ENCODE results near the gene COL28A1. TPM values are rescaled to one million over a fixed set of nuclear protein-coding genes. Genes with fewer than 3 reads are reported as not detected.

The COL28A1 gene
- total RNA-seq, 1 donor from 2014 or later = 1.1 TPM

DNA sequence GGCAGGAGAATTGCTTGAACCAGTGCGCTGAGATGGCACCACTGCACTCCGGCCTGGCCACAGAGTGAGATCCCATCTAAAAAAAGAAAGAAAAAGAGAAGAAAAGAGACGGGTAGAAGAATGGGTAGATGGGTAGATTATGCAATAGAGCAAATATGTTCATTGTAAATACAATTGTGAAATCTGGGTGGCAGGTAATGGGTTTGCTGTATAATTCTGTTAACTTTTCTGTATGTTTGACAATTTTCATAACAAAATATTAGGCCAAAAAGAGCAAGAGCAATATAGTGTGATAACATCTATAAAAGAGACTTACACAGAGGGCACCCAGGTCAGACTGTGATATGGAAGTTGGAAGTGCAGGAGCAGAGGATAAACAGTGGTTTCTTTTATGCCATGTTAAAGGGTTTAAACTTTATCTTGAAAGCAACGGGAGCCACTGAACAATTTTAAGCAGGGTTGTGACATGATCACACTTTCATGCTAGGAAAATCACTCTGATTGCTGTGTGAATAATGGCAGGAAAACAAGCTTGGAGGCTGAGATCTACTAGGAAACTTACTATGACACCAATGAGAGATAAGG lies 6.7 kb upstream of the COL28A1 start:
- TF ChIP-seq, protein P1, sequence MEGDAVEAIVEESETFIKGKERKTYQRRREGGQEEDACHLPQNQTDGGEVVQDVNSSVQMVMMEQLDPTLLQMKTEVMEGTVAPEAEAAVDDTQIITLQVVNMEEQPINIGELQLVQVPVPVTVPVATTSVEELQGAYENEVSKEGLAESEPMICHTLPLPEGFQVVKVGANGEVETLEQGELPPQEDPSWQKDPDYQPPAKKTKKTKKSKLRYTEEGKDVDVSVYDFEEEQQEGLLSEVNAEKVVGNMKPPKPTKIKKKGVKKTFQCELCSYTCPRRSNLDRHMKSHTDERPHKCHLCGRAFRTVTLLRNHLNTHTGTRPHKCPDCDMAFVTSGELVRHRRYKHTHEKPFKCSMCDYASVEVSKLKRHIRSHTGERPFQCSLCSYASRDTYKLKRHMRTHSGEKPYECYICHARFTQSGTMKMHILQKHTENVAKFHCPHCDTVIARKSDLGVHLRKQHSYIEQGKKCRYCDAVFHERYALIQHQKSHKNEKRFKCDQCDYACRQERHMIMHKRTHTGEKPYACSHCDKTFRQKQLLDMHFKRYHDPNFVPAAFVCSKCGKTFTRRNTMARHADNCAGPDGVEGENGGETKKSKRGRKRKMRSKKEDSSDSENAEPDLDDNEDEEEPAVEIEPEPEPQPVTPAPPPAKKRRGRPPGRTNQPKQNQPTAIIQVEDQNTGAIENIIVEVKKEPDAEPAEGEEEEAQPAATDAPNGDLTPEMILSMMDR (IDR thresholded peaks at IDR 0.05) = no peak
- Mint-ChIP-seq H3K9me3 (ENCODE audit: unreplicated experiment) (no peaks in the 10 kb centered on the region), H3K27ac (ENCODE audit: unreplicated experiment) (no peak overlapping the region), H3K36me3 (ENCODE audit: unreplicated experiment) (no peaks in the 10 kb centered on the region), H3K4me1 (ENCODE audit: unreplicated experiment) (no peaks in the 10 kb centered on the region), H3K4me3 (ENCODE audit: unreplicated experiment) (no peak overlapping the region), H3K27me3 (ENCODE audit: unreplicated experiment) (no peaks in the 10 kb centered on the region)
- no peak for DNase-seq (ENCODE audit: extremely low spot score, unreplicated experiment)

DNA sequence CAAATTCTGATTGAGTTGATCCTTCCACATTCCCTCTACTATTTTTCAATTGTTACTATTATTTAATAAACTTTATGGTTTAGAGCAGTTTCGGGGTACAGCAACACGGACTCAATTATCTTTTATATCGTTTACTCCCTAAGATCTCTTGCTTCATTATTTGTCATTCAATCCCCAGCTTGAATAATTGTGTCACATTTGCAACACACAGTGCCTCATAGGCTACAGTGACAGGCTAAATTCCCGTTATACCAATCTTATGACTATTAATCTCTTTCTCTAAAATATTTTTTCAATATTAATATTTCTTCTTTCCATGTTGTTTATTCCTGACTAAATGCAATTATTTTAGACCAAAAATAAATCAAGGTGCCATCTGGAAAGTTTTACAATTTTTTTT lies 4.0 kb upstream of the COL28A1 start:
- no peaks in the 10 kb centered on the region for H3K36me3 Mint-ChIP-seq (ENCODE audit: unreplicated experiment)
- no peak overlapping the region for H3K27ac Mint-ChIP-seq (ENCODE audit: unreplicated experiment)
- TF ChIP-seq, protein P1 (IDR thresholded peaks at IDR 0.05) = no peak
- peaks cover 5% of the 10 kb centered on the region for H3K4me1 Mint-ChIP-seq (ENCODE audit: unreplicated experiment)
- H3K9me3 Mint-ChIP-seq (ENCODE audit: unreplicated experiment) = no peaks in the 10 kb centered on the region
- no peak for DNase-seq (ENCODE audit: extremely low spot score, unreplicated experiment)
- H3K4me3 Mint-ChIP-seq (ENCODE audit: unreplicated experiment) = no peak overlapping the region
- no peaks in the 10 kb centered on the region for H3K27me3 Mint-ChIP-seq (ENCODE audit: unreplicated experiment)

DNA sequence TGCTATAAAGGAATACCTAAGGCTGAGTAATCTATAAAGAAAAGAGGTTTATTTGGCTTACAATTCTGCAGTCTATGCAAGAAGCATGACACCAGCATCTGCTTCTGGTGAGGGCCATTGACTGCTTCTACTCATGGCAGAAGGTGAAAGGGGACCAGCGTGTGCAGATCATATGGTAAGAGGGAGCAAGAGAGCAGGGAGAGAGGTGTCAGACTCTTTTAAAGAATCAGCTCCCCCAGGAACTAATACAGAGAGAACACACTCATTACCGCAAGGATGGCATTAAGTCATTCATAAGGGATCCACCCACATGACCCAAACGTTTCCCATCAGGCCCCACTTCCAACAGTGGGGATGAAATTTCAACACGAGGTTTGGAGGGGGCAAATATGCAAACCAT lies 3.5 kb upstream of the COL28A1 start:
- H3K4me3 Mint-ChIP-seq (ENCODE audit: unreplicated experiment) = no peak overlapping the region
- peaks cover 5% of the 10 kb centered on the region for H3K4me1 Mint-ChIP-seq (ENCODE audit: unreplicated experiment)
- H3K27me3 Mint-ChIP-seq (ENCODE audit: unreplicated experiment) = no peaks in the 10 kb centered on the region
- H3K9me3 Mint-ChIP-seq (ENCODE audit: unreplicated experiment) = peaks cover under 1% of the 10 kb centered on the region
- H3K36me3 Mint-ChIP-seq (ENCODE audit: unreplicated experiment) = no peaks in the 10 kb centered on the region
- no peak overlapping the region for H3K27ac Mint-ChIP-seq (ENCODE audit: unreplicated experiment)
- no peak for DNase-seq (ENCODE audit: extremely low spot score, unreplicated experiment)
- TF ChIP-seq, protein P1 (IDR thresholded peaks at IDR 0.05) = no peak

DNA sequence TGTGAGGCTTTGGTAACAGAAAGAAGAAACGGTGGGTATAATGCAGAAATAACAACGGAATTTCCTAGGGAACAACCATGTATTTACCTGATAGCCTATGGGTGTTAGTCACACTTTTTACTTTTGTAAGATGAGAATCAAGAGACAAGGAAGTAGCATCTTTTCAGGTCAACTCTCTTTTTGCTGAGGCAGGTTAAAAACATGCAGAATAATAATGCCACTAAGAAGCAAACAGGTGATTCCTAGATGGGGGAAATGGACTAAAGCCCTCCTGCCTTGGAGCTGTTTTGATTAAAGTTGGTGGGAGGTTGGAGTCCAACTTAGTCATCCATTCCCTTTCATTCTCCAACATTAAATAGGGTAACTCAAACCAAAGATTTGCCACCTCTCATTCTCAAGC lies 2.0 kb upstream of the COL28A1 start:
- Mint-ChIP-seq H3K9me3 (ENCODE audit: unreplicated experiment) (peaks cover 6% of the 10 kb centered on the region), H3K4me1 (ENCODE audit: unreplicated experiment) (peaks cover 5% of the 10 kb centered on the region), H3K27ac (ENCODE audit: unreplicated experiment) (no peak overlapping the region), H3K4me3 (ENCODE audit: unreplicated experiment) (no peak overlapping the region), H3K27me3 (ENCODE audit: unreplicated experiment) (no peaks in the 10 kb centered on the region), H3K36me3 (ENCODE audit: unreplicated experiment) (no peaks in the 10 kb centered on the region)
- TF ChIP-seq, protein P1 (IDR thresholded peaks at IDR 0.05) = no peak
- no peak for DNase-seq (ENCODE audit: extremely low spot score, unreplicated experiment)

DNA sequence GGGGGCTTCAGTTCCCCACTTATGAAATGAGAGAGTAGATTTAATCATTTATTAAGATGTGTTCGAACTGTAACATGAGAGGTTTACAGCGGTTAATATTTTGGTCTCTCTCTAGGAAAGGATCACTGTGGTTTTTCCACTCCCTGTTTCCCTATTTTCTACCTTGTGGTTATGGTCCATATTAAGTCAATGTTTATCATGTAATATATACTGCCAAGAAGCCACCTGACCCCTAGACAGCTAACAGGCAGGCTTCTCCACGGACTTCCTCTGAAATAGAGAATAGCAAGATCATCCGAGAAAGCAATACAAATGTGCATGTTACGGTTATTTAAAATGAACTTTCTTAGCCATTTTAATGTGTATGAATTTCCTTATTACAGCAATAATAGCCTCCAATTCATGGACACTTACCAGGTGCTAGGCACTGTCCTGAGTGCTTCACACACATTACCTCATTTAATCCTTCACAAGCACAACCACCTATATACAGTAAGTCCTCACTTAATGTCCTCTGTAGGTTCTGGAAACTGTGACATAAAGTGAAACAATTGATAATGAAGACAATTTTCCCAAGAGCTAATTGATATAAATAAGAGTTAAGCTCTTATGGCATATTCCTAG lies 835 bp upstream of the COL28A1 start:
- TF ChIP-seq, protein P1 (IDR thresholded peaks at IDR 0.05) = no peak
- Mint-ChIP-seq H3K4me1 (ENCODE audit: unreplicated experiment) (peaks cover 5% of the 10 kb centered on the region), H3K36me3 (ENCODE audit: unreplicated experiment) (no peaks in the 10 kb centered on the region), H3K9me3 (ENCODE audit: unreplicated experiment) (peaks cover 6% of the 10 kb centered on the region), H3K27me3 (ENCODE audit: unreplicated experiment) (no peaks in the 10 kb centered on the region), H3K4me3 (ENCODE audit: unreplicated experiment) (no peak overlapping the region), H3K27ac (ENCODE audit: unreplicated experiment) (no peak overlapping the region)
- DNase-seq (ENCODE audit: extremely low spot score, unreplicated experiment) = no peak
